Activated CD4-positive, alpha-beta T cell treated with anti-CD3 and anti-CD28 coated beads, Interleukin-2, amount 50 U/mL, for 4 hours (primary cell): ENCODE measurements around the gene SLC35G6.
"Not testable (repeated sequence)": the region's sequence is repeated elsewhere in the genome, so short reads cannot be mapped to it uniquely, and the experiment has no call there.

Source experiments
- DNase-seq, 2 experiments: peaks; one replicate each; pipeline ENCODE4 v3.0.0-alpha.2; 2020

The SLC35G6 gene

DNA sequence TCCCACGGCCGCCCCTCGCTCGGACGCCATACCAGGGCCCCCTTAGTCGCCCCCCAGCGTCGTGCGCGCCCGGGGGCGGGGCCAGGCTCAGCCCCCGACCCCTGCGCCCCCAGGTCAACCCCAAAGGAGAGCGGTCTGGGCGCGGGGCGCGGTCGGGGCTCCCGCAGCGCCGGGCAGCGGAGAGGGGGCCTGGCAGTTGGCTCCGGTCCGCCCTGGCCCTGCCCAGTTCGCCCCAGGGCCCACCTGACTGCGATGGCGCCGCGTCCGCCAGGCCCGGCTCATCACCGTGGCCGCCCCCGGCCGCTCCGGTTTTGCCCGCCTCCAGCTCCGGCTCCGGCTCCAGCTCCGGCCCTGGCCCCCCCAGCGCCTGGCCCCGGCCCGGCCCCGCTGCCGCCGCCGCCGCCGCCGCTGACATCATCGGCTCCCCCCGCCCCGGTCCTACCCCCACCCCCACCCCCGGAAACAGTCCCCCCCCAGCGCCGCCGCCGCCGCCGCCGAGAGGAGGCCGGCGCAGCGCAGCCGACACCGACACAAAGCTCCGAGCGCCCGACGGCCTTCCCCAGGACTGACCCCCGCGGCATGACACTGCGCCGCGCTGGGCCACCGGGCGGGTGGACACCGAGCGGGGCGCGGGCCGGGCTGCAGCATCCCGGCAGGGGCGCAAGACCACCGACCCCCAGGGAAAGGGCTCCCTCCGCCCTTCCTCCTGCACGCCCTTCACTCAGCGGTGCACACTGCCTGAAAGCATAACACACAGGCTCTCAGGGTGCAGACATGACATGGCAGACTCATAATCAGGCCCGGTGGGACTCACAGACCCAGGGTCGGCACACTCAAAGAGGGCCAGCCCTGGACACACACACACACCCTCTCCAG lies 1.8 kb upstream of the SLC35G6 start, which contains the start of gene ZBTB4:
Gene ZBTB4, minus strand, starts transcription at position 419 of the 876 bp plus-strand sequence. CDS start 12,830 bp downstream, outside the sequence.
- peak; percentile 50 to 52 for DNase-seq

DNA sequence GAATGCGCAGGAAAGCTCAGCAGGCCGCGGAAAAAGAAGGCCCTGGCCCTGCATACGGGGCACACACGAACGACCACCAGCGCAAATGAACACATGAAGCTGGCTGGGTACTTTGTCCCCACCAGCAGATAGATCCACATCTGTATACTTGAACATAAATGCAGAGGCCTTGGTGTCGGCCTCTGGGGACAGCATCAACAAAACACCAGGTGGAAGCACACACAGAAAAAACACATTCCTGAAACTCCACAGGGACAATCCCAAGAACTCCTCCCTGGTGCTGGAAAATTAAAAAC lies 1.2 kb upstream of the SLC35G6 start:
- DNase-seq = no peak

DNA sequence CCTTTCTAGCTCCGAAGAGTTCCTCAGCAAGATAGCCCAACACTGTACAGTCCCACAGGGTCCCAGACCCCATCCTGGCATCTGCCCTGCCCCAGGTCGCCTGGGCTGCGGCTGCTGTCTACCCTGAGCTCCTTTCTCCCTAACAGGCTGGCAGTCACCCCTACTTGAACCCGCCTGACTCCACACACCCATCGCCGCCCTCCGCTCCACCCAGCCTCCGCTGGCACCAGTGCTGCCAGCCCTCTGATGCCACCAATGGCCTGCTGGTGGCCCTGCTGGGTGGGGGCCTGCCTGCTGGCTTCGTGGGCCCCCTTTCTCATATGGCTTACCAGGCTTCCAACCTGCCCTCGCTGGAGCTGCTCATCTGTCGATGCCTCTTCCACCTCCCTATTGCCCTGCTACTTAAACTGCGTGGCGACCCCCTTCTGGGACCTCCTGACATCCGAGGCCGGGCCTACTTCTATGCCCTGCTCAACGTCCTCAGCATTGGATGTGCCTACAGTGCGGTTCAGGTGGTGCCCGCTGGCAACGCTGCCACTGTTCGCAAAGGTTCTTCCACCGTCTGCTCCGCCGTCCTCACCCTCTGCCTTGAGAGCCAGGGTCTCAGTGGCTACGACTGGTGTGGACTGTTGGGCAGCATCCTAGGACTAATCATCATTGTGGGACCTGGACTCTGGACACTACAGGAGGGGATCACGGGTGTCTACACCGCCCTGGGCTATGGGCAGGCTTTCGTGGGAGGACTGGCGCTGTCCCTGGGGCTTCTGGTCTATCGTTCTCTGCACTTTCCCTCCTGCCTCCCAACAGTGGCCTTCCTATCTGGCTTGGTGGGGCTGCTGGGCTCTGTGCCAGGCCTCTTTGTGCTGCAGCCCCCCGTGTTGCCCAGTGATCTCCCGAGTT lies 846 bp downstream of the SLC35G6 start:
- not testable (repeated sequence) for DNase-seq

DNA sequence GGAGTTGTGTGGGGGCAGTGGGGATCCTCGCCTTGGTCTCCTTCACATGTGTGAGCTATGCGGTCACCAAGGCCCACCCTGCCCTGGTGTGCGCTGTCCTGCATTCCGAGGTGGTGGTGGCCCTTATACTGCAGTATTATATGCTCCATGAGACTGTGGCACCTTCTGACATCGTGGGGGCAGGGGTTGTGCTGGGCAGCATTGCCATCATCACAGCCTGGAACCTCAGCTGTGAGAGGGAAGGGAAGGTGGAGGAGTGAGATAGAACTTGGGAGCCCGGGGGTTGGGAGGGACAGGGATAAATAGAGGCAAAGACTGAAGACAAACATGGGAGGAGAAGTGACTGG lies 1.5 kb downstream of the SLC35G6 start:
- not testable (repeated sequence) for DNase-seq

DNA sequence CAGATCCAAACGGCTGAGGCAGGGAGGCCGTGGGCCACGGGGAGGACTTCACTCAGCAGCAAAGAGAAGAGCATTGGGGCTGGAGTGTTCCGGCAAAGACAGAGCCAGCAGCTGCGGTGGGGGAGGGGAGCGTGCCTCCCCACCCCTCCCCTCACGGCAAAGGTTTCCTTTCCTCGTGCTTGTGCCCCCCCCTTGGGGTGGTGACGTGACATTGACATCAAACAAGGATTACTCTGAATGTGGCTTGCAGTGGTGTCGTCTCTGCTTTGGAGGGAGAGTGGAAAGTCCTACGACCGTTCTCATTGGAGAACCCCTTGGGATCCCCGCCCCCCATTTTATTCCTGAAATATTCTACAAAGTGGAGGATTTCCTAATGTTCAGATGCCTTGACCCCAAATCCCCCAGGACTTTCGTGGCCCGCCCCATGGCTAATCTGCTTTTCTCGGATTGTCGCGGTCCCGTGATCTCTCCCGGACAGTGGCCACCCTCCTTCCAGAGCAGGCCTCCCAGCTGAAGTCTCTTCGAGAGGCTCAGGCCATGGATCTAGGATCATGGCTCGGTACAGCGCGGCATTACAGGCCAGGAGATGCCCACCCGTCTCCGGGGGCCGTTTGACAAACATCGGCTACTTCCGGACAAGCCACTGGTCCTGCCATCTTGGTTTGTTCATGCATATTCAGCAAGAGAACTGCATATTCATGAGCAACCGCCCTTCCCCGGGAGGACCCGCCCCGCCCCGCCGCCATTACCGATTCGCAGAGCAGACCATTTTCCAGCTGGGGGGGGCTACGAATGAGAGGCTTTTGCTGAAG lies 2.2 kb downstream of the SLC35G6 start:
- peak; percentile 96 to 97 for DNase-seq

DNA sequence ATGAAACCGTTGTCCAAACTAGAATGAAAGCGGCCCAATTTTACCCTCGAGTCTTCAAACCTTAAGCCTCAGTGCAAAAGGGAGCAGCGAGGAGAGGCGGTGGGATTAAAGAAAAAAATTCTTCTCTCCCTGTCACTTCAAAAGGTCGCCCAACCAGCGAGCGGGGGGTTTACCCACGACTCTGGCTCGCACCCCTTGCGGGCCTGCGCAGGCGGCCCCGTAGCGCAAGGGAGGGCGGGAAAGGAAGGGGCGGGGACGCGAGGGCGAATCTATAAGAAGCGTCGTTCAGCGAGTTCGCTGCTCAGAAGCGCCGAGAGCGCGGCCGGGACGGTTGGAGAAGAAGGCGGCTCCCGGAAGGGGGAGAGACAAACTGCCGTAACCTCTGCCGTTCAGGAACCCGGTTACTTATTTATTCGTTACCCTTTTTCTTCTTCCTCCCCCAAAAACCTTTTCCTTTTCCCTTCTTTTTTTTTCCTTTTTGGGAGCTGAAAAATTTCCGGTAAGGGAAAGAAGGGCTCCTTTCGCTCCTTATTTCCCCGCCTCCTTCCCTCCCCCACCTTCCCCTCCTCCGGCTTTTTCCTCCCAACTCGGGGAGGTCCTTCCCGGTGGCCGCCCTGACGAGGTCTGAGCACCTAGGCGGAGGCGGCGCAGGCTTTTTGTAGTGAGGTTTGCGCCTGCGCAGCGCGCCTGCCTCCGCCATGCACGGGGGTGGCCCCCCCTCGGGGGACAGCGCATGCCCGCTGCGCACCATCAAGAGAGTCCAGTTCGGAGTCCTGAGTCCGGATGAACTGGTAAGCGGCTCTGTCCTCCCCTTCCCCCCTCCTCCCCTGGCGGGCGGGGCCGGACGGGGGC lies 3.0 kb downstream of the SLC35G6 start, which contains the start of gene POLR2A:
Gene POLR2A, plus strand, starts transcription at position 300 of the 852 bp plus-strand sequence.
- DNase-seq = peak; percentile 97 to 98

DNA sequence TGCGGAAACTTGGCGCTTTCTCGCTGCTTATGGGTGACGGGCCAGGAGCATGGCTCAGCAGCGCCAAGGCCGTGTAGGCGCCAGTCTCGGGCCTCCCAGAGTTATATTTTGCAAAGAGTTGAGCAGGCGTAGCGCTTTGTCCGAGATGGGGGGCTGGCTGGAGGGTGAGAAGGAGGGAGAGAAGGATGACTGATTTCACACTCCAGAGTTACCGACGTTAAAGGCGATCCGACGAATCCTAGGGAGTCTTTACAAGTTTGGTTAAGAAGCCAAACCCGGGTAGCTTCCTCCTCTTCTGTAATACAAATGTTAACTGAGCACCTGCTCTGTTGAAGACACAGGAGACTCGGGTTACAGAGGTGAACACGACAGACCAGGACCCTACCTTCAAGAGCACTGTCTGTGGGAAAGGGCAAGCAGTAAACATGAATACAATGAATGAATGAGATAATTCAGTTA lies 3.7 kb downstream of the SLC35G6 start:
- no peak for DNase-seq

DNA sequence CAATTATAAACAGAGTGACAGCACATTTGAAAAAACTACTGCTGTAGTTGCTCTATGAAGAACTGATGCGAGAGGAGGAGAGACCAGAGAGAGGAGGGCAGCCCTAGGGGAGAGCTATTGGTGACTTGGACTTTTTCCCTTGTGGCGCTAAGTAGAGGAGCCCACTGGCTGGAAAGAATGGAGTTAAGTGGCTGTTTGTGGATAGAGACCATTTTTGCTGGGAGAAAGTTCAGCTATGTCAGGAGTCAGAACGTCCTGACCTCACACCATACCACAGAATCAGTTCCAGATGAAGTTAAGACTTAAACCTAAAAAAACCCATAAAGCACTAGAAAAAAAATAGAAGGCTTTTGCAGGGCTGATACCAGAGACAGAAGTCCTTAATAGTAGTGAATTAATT lies 4.9 kb downstream of the SLC35G6 start:
- DNase-seq = no peak

DNA sequence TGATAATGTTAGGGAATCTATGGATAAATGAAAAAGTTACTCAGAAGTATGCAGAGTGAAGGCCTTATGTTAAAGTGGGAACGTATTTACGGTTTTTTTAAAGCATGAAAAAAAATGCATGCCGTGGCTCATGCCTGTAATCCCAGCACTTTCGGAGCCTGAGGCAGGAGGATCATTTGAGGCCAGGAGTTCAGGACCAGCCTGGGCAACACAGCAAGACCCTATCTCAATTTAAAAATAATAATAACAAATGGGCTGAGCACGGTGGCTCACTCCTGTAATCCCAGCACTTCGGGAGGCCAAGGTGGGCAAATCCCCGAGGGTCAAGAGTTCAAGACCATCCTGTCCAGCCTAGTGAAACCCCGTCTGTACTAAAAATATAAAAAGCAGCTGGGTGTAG lies 8.9 kb downstream of the SLC35G6 start:
- DNase-seq = no peak

DNA sequence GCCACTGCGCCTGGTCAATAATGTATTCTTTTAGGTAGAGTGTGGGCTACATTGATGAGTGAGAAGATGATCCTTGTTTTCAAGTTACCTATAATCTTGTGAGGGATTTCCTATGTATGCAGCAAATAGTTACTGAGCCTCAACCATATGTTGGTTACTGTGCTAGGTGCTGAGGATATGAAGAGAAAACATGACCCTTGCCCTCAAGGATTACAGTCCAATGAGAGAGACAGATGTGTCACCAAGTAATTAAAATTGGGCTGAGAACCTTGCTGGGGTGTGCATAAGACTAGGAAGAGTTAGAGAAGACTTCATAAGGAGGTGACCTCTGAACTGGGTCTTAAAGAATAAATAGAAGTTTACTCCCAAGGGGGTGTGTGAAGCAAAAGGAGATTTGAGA lies 10.3 kb downstream of the SLC35G6 start:
- DNase-seq = no peak

DNA sequence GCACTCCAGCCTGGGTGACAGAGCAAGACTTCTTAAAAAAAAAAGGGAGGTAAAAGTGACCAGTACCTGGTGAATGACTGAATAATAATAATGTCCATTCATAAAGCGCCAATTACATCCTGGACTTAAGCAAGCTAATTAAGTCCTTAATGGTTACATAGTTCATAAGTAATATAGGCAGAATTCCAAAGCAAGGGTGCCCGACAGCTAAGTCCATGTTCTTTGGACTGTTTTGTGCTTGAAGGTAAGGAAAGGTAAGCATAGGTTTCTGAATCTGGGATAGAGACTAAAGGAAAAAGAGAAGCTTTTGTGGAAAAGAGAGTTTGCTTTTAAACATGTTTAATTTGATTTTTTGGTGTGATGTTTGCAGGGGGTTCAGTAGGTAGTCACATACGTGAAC lies 12.7 kb downstream of the SLC35G6 start:
- DNase-seq = no peak

DNA sequence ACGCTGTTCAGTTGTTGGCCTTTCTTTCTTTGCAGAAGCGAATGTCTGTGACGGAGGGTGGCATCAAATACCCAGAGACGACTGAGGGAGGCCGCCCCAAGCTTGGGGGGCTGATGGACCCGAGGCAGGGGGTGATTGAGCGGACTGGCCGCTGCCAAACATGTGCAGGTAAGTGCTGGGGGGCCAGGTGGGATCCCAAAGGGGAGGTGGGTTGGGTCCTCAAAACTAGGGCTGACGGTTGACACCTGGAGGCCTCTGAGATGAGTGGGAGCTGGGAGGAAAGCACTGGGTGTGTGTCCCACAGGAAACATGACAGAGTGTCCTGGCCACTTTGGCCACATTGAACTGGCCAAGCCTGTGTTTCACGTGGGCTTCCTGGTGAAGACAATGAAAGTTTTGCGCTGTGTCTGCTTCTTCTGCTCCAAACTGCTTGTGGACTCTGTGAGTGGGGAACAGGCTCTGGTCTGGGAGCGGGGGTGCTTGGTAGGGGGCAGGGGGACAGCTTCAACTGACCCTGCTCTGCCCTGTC lies 14.7 kb downstream of the SLC35G6 start:
- DNase-seq = no peak

DNA sequence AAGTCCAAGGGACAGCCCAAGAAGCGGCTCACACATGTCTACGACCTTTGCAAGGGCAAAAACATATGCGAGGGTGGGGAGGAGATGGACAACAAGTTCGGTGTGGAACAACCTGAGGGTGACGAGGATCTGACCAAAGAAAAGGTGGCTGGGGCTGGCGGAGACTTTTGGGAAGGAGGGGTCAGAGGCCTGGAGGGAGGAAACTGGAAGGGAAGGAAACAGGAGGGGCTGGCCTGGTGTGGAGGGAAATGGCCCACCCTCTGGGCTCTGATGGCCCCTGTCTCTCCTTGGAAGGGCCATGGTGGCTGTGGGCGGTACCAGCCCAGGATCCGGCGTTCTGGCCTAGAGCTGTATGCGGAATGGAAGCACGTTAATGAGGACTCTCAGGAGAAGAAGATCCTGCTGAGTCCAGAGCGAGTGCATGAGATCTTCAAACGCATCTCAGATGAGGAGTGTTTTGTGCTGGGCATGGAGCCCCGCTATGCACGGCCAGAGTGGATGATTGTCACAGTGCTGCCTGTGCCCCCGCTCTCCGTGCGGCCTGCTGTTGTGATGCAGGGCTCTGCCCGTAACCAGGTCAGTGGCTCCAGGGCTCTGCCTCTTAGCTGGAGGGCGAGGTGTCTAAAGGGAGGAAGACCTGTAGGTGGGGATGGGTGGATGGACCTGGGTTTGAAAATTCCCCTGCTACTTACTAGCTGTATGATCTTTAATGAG lies 15.4 kb downstream of the SLC35G6 start:
- DNase-seq = no peak

DNA sequence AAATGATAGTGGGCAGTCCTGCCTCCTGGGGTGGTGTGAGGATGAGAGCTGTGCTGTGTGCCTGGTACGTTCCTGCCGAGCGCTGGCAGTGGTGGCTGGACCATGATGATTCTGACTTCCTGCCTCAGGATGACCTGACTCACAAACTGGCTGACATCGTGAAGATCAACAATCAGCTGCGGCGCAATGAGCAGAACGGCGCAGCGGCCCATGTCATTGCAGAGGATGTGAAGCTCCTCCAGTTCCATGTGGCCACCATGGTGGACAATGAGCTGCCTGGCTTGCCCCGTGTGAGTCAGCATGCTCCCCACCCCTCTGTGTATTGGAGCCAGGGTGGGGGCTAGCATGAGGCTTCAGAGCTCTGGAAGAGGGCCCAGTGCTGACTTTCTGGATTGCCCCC lies 16.0 kb downstream of the SLC35G6 start:
- DNase-seq = no peak

DNA sequence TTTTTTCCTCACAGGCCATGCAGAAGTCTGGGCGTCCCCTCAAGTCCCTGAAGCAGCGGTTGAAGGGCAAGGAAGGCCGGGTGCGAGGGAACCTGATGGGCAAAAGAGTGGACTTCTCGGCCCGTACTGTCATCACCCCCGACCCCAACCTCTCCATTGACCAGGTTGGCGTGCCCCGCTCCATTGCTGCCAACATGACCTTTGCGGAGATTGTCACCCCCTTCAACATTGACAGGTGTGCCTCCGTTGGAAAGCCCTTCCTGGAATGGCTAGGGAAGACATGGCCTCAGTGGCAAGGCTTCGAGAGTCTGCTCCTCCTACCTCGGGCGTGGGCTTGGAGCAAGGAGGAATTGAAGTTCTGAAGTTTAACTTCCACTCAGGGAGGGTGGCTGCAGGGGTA lies 16.4 kb downstream of the SLC35G6 start:
- no peak for DNase-seq

DNA sequence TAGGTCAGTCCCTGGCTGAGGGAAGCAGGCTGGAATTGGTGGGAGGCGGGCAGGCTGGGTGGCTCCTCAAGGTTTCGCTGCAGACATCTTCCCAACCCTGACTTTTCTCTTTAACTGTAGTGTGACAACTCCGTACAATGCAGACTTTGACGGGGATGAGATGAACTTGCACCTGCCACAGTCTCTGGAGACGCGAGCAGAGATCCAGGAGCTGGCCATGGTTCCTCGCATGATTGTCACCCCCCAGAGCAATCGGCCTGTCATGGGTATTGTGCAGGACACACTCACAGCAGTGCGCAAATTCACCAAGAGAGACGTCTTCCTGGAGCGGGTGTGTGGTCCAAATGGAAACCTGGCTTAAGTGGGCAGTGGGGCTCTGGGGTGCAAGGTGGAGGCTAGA lies 17.9 kb downstream of the SLC35G6 start:
- DNase-seq = no peak

DNA sequence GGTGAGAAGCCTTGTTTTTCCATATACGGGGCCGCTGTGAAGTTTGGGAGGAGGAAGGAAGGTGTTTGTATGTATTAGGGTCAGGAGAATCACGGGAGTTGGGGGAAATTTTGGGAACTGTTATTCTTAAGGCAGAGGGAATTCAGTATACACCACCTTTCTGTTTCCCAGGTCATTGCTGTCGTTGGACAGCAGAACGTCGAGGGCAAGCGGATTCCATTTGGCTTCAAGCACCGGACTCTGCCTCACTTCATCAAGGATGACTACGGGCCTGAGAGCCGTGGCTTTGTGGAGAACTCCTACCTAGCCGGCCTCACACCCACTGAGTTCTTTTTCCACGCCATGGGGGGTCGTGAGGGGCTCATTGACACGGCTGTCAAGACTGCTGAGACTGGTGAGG lies 20.5 kb downstream of the SLC35G6 start:
- DNase-seq = no peak

DNA sequence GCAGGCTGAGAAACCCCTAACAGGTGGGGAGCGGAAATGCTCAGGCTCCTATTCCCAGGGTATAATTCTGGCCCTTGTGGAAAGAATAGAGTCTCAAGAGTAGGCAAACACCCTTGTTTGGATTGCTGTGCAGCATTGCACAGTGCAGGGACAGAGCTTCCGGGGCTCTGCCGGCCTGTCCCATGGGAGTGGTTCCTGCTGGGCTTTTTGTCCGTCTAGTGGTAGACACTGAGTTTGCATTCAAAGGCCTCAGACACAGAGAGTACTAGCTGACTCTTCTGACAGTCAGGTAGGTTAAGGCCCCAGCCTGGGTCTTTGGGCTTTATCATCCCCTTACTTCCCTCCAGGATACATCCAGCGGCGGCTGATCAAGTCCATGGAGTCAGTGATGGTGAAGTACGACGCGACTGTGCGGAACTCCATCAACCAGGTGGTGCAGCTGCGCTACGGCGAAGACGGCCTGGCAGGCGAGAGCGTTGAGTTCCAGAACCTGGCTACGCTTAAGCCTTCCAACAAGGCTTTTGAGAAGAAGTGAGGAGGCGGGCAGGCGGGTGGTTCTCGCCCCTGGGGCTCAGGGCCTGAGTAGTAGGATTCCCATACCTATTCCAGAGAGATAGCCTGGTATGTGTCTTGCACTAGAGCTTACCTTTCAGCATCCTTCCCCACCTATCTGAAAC lies 21.1 kb downstream of the SLC35G6 start:
- no peak for DNase-seq

DNA sequence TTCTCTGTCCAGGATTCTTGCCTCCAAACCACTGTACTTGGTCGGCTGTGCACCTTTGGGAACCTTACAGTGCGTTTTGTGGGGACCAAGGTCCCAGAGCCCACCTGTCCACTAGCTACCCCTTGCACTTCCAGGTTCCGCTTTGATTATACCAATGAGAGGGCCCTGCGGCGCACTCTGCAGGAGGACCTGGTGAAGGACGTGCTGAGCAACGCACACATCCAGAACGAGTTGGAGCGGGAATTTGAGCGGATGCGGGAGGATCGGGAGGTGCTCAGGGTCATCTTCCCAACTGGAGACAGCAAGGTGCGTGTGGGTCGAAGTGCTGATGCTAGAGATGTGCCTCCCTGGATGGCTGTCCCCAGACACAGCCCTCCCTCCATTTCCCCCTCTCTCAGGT lies 21.7 kb downstream of the SLC35G6 start:
- no peak for DNase-seq

DNA sequence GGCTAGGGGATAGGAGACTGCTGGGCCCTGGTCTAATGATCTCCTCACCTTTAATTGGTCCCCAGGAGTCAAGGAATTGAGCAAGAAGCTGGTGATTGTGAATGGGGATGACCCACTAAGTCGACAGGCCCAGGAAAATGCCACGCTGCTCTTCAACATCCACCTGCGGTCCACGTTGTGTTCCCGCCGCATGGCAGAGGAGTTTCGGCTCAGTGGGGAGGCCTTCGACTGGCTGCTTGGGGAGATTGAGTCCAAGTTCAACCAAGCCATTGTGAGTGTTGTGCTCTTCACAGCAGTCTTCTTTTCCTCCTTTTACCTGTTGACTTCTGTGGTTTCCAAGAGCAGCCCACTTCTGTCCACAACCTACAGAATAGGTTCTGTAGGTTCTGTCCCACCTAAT lies 22.3 kb downstream of the SLC35G6 start:
- DNase-seq = no peak
